PC-3 (cell line): ENCODE results near the gene PRR16. TPM values are rescaled to one million over a fixed set of nuclear protein-coding genes. Genes with fewer than 3 reads are reported as not detected.

Source experiments
- ATAC-seq: fragments of 200-7000 bp; cut with Tn5 transposase; 2 replicates; pipeline ENCODE4 v1.9.1; 2020; ENCODE audit warnings: mild to moderate bottlenecking, moderate library complexity
- BruUV-seq: library from RNA; stranded (reverse); fragments of 400-500 nt; replicated peaks from 2 replicates; lab custom pipeline; 2021; lab: Mats Ljungman, UMichigan
- CTCF ChIA-PET: fragments of 300-600 bp; sonication (Branson Sonifier 250); formaldehyde crosslinking; loops from one replicate; lab custom pipeline; 2022; ENCODE audit warnings: antibody characterized with exemption; lab: Charles Lee
- POLR2A ChIA-PET: fragments of 300-600 bp; sonication (Branson Sonifier 250); formaldehyde crosslinking; loops from one replicate; lab custom pipeline; 2022; ENCODE audit warnings: antibody characterized with exemption; ENCODE audit not compliant: unreplicated experiment; lab: Charles Lee
- DNase-seq: peaks from one replicate; pipeline ENCODE4 v3.0.0-alpha.2; 2015
- H2AFZ ChIP-seq: fragments of 300-600 bp; sonication (generic); 2 replicates; pipeline ENCODE4 v1.6.0; 2016; ENCODE audit warnings: antibody characterized with exemption, low read length
- H3F3A ChIP-seq: fragments of 300-600 bp; sonication (generic); one replicate; pipeline ENCODE4 v1.6.0; 2017; ENCODE audit warnings: antibody characterized with exemption, low read length, control low read depth, mild to moderate bottlenecking; ENCODE audit not compliant: unreplicated experiment
- H3K27ac ChIP-seq: fragments of 300-600 bp; sonication (generic); 2 replicates; pipeline ENCODE4 v1.5.1; 2016; ENCODE audit warnings: mild to moderate bottlenecking, low read length
- H3K27me3 ChIP-seq: fragments of 300-600 bp; sonication (generic); 2 replicates; pipeline ENCODE4 v1.6.1; 2016; ENCODE audit warnings: low read length, mixed read lengths
- H3K36me3 ChIP-seq: fragments of 300-600 bp; sonication (generic); 2 replicates; pipeline ENCODE4 v1.6.1; 2016; ENCODE audit warnings: low read depth, mixed run types, low read length, mixed read lengths
- H3K4me1 ChIP-seq: fragments of 300-600 bp; sonication (generic); 2 replicates; pipeline ENCODE4 v1.5.1; 2016; ENCODE audit warnings: low read length; ENCODE audit not compliant: insufficient read depth
- H3K4me2 ChIP-seq: fragments of 300-600 bp; sonication (generic); 2 replicates; pipeline ENCODE4 v1.6.0; 2016; ENCODE audit warnings: low read length
- H3K4me3 ChIP-seq: fragments of 300-600 bp; sonication (generic); 2 replicates; pipeline ENCODE4 v1.5.1; 2016; ENCODE audit warnings: mild to moderate bottlenecking, low read length, mixed read lengths
- H3K79me2 ChIP-seq: fragments of 300-600 bp; sonication (generic); 2 replicates; pipeline ENCODE4 v1.6.1; 2017; ENCODE audit warnings: low read length, mixed read lengths
- H3K9ac ChIP-seq: fragments of 300-600 bp; sonication (generic); 2 replicates; pipeline ENCODE4 v1.6.0; 2016; ENCODE audit warnings: mild to moderate bottlenecking, low read length
- H3K9me2 ChIP-seq: fragments of 300-600 bp; sonication (generic); replicated peaks from 2 replicates; pipeline ENCODE4 v1.6.1; 2016; ENCODE audit warnings: mixed run types, low read length, mixed read lengths
- H3K9me3 ChIP-seq: fragments of 300-600 bp; sonication (generic); 2 replicates; pipeline ENCODE4 v1.6.1; 2016; ENCODE audit warnings: low read length, mixed read lengths
- H4K20me1 ChIP-seq: fragments of 300-600 bp; sonication (generic); 2 replicates; pipeline ENCODE4 v1.6.1; 2016; ENCODE audit warnings: low read length, mixed read lengths
- EZH2 ChIP-seq: fragments of 300-600 bp; sonication (generic); IDR thresholded peaks from one replicate; pipeline ENCODE4 v1.6.1; 2017; ENCODE audit warnings: antibody characterized with exemption, mild to moderate bottlenecking, low read length; ENCODE audit not compliant: unreplicated experiment
- EZH2phosphoT487 ChIP-seq: fragments of 300-600 bp; sonication (generic); IDR thresholded peaks from 2 replicates; pipeline ENCODE4 v1.6.1; 2018; ENCODE audit warnings: mild to moderate bottlenecking, antibody characterized with exemption, low read length, borderline replicate concordance
- intact Hi-C: fragments of 100-400 bp; cut with micrococcal nuclease; formaldehyde crosslinking; loops from 2 replicates; pipeline ENCODE4 v1.9.0; 2023
- total RNA-seq: library from RNA; depleted of rRNA; stranded (reverse); fragments of >200 nt; gene quantifications from 2 replicates; pipeline ENCODE4 v1.2.3, GENCODE V29; 2014
- TF ChIP-seq, protein P1 (sequence below): fragments of 300-600 bp; sonication (generic); conservative IDR thresholded peaks from 2 replicates; pipeline ENCODE4 v1.5.1; 2017; ENCODE audit warnings: antibody characterized with exemption, low read depth, mild to moderate bottlenecking, low read length

PRR16 gene
- total RNA-seq, 1 experiment from 2014 or later, result 3.6 TPM

DNA sequence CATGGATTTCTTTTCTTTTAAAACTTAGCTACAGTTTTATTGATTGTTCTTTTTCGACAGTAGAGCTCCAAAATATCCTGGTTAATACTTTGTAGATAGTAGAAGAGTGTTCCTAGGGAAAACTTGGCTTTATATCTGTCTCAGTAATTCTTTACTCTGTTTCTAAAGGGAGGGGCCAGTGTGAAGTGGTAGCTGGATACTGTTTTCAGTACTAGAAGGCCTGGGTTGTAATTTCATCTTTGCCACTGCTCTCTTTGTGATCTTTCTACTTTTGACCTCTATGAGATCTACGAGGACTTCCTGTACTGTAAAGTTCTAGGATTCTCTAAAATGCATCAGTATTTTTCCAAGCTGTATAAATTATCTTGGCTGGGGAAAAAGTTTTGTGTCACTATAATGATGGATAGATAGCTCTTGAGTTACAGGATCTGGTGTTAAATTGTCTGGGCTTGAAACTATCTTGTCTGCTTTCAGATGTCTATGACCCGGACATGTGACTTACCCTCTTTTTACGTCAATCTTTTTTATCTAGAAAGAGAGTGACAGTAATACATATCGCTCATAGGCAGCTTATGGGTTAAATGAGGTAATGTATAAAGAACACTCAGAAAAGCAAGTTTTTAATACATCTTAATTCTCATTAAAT is 53.6 kb downstream of the PRR16 start:
- no peaks in the 10 kb centered on the region for H3K36me3 ChIP-seq
- TF ChIP-seq EZH2phosphoT487 (no peak), EZH2 (no peak)
- TF ChIP-seq, protein P1, sequence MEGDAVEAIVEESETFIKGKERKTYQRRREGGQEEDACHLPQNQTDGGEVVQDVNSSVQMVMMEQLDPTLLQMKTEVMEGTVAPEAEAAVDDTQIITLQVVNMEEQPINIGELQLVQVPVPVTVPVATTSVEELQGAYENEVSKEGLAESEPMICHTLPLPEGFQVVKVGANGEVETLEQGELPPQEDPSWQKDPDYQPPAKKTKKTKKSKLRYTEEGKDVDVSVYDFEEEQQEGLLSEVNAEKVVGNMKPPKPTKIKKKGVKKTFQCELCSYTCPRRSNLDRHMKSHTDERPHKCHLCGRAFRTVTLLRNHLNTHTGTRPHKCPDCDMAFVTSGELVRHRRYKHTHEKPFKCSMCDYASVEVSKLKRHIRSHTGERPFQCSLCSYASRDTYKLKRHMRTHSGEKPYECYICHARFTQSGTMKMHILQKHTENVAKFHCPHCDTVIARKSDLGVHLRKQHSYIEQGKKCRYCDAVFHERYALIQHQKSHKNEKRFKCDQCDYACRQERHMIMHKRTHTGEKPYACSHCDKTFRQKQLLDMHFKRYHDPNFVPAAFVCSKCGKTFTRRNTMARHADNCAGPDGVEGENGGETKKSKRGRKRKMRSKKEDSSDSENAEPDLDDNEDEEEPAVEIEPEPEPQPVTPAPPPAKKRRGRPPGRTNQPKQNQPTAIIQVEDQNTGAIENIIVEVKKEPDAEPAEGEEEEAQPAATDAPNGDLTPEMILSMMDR, result no peak
- DNase-seq (no peak), ATAC-seq (no peak)
- no peaks in the 10 kb centered on the region for H3K9me3 ChIP-seq
- H3K4me2 ChIP-seq, result no peak overlapping the region
- intact Hi-C loops, result no loop called here
- ChIA-PET CTCF (no interaction called here), POLR2A (no interaction called here)
- H3F3A ChIP-seq, result no peaks in the 10 kb centered on the region
- no peaks in the 10 kb centered on the region for H3K79me2 ChIP-seq
- no peak overlapping the region for H3K9ac ChIP-seq
- no peak overlapping the region for H3K4me3 ChIP-seq
- H3K27me3 ChIP-seq, result no peaks in the 10 kb centered on the region
- no peaks in the 10 kb centered on the region for H4K20me1 ChIP-seq
- H3K4me1 ChIP-seq, result no peaks in the 10 kb centered on the region
- no TSS peak for BruUV-seq
- H2AFZ ChIP-seq, result no peak overlapping the region
- H3K27ac ChIP-seq, result no peak overlapping the region
- no peaks in the 10 kb centered on the region for H3K9me2 ChIP-seq

DNA sequence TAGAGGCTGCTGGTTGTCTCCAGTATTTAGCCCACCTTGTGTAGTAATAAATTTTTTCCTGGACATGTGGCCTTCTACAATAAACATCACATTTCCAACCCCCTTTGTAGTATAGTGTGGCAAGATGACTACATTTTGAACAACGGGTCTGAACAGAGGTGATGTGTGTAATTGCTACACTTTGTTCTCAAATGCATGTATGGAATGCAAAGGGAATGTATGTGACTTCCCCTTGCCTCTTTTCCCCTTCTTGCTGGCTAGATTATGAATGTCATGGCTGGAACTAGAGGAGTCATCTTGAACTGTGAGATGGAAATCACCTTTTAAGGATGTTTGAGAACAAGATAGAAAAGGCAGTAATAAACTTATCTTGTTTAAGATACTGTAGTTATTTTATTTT is 54.5 kb downstream of the PRR16 start:
- no TSS peak for BruUV-seq
- Histone ChIP-seq H3K4me3 (no peak overlapping the region), H3F3A (no peaks in the 10 kb centered on the region), H3K27me3 (no peaks in the 10 kb centered on the region), H2AFZ (no peak overlapping the region), H3K9me3 (no peaks in the 10 kb centered on the region), H3K4me1 (no peaks in the 10 kb centered on the region), H3K36me3 (no peaks in the 10 kb centered on the region), H3K9ac (no peak overlapping the region), H3K4me2 (no peak overlapping the region), H4K20me1 (no peaks in the 10 kb centered on the region), H3K79me2 (no peaks in the 10 kb centered on the region), H3K27ac (no peak overlapping the region), H3K9me2 (no peaks in the 10 kb centered on the region)
- ATAC-seq, result no peak
- no peak for TF ChIP-seq EZH2phosphoT487
- no peak for TF ChIP-seq EZH2
- TF ChIP-seq, protein P1, result no peak
- DNase-seq, result no peak
- ChIA-PET POLR2A (no interaction called here), CTCF (no interaction called here)
- intact Hi-C loops, result no loop called here

DNA sequence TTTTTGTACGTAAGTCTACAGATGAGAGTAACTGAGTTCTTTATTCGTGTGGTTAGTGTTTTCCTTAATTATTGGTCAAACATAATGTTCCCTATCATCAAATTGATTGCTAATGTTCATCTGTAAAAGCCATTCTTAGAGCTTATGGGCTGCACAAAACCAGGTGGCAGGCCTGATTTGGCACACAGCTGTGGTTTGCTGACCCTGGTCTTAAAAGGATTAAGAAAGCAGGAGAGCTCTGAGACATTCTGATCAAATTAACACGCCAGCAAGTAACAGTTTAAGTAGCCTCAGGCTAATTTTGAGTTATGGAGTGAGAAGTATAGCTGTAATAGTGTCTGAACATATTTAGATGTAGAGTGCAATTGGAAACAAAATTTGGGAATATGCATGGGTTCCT is 63.2 kb downstream of the PRR16 start:
- CTCF ChIA-PET, result no interaction called here
- POLR2A ChIA-PET, result no interaction called here
- intact Hi-C loops, result no loop called here
- no peaks in the 10 kb centered on the region for H3K36me3 ChIP-seq
- no peaks in the 10 kb centered on the region for H3K9me3 ChIP-seq
- BruUV-seq, result no TSS peak
- no peaks in the 10 kb centered on the region for H3K9me2 ChIP-seq
- DNase-seq (no peak), ATAC-seq (no peak)
- TF ChIP-seq EZH2, result no peak
- TF ChIP-seq, protein P1, result no peak
- TF ChIP-seq EZH2phosphoT487, result no peak
- 0 out of 2 replicates have a peak, but pooled peaks cover 5% of the 10 kb centered on the region for H3K4me1 ChIP-seq
- H3K4me2 ChIP-seq, result no peak overlapping the region
- no peak overlapping the region for H3K9ac ChIP-seq
- H4K20me1 ChIP-seq, result no peaks in the 10 kb centered on the region
- H3K27me3 ChIP-seq, result no peaks in the 10 kb centered on the region
- no peak overlapping the region for H3K27ac ChIP-seq
- H2AFZ ChIP-seq, result no peak overlapping the region
- no peak overlapping the region for H3K4me3 ChIP-seq
- no peaks in the 10 kb centered on the region for H3F3A ChIP-seq
- no peaks in the 10 kb centered on the region for H3K79me2 ChIP-seq
